Stimulated activated CD4-positive, alpha-beta T cell treated with anti-CD3 and anti-CD28 coated beads, Interleukin-15, amount 100 ng/mL, for 1 hour (primary cell): ENCODE data around the gene CPSF4.

ENCODE experiments used
- DNase-seq, 2 donors: peaks; one replicate each; pipeline ENCODE4 v3.0.0-alpha.2; 2020; ENCODE audit warnings: low read depth in 1 of 2, low spot score in 1 of 2

CPSF4 gene

DNA sequence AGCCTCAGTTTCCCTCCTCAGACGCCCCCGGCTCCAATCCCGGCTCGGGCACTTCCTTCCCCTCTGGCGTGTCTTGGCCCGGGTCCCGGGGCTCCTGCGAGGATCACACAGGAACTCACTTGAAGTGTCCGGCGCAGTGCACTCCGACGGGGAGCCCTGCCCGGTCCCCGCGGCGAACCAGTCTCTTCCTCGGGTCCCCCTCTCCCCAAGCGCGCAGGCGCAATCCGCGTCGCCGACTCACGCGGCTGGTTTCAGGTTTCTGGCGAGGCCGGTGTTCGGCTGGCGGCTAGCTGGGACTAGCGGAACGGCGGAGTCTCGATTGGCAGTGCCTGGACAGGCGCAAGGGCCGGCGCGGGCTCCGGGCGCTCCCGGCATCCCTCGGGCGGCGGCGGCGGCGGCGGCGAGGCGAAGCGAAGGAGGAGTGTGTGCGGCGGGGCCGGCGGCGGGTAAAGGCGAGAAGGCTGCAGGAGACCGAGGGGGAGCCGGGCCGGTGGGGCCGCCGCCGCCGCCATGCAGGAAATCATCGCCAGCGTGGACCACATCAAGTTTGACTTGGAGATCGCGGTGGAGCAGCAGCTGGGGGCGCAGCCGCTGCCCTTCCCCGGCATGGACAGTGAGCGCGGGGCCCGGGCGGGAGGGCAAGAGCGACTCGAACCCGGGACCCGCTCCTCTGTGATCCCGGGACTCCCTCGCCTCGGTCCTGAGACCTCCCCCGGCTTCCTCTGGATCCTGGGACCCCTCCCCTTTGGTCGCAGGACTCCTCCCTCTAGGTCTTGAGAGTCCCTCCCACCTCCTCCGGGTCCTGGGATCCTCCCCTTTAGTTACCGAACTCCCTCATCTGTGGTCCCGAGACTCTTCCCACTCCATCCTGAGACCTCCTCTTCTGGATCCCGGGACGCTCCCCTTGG lies at the start of gene CPSF4, which contains the start of gene PTCD1:
Gene CPSF4, plus strand, starts transcription at position 371 of the 908 bp plus-strand sequence. Its CDS starts 140 bp downstream, at position 511.
Gene PTCD1, minus strand, starts transcription at position 226 of the 908 bp plus-strand sequence. CDS start 3,556 bp downstream, outside the sequence.
- DNase-seq: peak; percentile 82 to 88

DNA sequence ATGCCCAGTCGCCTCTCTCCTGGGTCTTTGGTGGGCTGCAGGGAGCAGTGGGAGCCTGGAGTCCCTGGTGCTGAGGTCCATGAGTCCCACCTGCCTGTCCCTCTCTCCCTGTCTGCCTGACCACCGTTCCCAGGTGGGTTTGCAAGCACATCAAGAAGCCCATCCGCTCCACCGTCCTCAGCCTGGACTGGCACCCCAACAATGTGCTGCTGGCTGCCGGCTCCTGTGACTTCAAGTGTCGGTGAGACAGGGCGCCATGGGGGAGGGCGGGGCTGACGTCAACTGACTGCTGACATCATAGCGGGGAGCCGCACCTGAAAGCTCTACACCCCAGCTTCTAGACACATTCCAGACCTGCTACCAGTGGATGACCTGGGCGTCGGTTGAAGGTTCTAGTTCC lies 49.0 kb upstream of the CPSF4 start:
- no peak for DNase-seq

DNA sequence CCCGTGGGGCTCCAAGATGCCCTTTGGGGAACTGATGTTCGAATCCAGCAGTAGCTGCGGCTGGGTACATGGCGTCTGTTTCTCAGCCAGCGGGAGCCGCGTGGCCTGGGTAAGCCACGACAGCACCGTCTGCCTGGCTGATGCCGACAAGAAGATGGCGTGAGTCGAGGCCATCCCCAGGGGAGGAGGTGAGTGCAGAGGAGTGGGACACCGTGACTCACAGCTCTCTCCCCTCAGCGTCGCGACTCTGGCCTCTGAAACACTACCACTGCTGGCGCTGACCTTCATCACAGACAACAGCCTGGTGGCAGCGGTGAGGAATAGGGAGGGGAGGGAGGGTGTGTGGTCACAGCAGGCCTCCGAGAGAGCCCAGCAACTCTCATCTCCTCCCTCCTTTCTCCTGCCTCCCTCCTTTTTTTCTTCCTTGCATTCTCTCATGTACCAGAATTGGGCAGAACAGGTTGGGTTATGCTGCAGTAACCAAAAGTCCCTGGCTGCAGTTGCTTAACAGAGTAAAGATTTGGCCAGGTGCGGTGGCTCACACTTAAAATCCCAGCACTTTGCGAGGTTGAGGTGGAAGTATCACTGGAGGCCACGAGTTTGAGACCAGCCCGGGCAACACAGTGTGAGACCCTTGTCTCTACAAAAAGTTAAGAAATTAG lies 47.7 kb upstream of the CPSF4 start:
- no peak for DNase-seq

DNA sequence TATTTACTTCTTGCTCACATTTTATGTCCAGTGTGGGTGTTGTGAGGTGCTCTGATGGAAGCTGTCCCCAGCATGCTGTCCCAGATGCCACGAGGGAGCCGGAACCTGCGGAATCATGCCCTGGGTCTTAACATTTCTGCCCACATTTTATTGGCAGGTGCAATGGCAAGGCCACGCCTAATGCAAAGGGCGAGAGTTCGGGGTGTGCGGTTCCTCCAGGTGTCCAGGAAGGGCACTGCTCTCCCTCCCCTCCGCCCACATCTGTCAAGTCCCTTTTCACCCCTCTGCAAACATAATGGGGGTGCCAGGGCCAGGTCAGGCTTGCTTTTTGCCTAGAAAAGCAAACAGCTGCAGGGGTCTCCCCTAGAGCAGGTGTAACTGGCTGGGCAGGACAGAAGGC lies 46.7 kb upstream of the CPSF4 start:
- no peak for DNase-seq

DNA sequence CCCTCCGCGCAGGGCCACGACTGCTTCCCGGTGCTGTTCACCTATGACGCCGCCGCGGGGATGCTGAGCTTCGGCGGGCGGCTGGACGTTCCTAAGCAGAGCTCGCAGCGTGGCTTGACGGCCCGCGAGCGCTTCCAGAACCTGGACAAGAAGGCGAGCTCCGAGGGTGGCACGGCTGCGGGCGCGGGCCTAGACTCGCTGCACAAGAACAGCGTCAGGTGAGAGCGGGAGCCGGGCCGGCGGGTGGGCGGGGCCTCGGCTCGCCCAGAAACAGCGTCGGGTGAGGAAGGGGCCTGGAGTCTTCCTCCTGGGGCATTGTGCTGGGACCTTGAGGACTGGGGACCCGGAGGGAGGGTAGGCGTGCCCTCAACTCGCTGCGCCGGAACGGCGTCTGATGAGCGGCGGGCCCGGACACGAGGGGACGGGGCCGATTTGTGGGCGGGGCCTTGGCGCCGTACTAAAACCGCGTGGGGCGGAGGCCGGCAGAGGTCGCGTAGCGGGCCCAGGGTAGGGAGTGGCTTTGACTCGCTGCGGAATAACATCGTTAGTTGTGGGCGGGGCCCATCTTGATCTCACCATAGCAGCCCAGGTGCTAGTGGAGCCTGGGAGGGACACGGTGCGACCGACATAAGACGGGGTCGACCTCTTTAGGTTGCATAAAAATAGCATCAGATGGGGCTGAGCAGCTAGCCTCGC lies 45.9 kb upstream of the CPSF4 start:
- peak; percentile 59 to 63 for DNase-seq

DNA sequence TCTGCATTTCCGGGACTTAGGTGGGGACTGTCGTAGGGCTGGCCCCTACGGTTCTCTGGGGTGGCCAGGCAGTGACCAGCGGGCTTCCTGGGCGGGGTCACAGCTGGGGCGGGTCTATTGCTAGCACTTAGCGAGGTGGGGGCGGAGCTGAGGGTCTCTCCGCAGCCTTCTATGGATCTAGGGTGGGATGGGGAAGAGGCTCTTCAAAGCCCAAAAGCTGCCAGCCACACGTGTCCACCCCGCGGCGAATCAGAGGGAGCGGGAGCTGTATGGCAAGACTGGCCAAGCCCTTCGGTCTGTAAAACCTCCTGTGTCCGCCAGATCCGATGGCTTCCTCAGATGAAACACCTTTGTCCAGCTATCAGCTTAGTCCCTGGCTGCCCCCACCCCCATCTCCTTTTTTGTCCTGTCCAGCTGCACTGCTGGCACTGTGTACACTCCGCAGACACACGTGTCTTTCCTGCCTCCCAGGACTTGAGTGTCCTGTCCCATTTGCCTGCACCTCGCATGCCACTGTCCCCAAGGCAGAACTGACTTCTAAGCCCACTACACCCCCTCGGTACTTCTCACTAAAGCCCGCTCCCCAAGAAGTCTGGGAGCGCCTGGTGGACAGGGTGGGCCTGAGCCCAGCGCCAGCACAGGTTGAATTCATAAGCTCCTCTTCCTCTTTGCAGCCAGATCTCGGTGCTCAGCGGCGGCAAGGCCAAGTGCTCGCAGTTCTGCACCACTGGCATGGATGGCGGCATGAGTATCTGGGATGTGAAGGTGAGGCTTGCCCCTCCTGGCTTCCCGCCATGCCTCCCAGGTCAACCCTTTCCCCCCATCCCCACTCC lies 45.2 kb upstream of the CPSF4 start:
- DNase-seq: no peak

DNA sequence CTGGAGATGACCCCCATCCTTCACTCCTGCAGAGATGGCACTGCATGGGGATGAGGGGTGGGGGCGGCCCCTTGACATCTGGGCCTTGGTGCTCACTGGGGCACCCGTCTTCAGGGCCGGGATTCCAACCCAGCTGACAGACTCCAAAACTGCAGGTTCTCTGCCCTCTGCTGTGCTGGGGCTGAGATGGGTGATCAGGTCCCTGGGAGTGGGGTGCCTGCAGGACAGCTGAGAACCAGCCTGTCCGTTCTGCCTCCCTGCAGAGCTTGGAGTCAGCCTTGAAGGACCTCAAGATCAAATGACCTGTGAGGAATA lies 44.6 kb upstream of the CPSF4 start:
- no peak for DNase-seq

DNA sequence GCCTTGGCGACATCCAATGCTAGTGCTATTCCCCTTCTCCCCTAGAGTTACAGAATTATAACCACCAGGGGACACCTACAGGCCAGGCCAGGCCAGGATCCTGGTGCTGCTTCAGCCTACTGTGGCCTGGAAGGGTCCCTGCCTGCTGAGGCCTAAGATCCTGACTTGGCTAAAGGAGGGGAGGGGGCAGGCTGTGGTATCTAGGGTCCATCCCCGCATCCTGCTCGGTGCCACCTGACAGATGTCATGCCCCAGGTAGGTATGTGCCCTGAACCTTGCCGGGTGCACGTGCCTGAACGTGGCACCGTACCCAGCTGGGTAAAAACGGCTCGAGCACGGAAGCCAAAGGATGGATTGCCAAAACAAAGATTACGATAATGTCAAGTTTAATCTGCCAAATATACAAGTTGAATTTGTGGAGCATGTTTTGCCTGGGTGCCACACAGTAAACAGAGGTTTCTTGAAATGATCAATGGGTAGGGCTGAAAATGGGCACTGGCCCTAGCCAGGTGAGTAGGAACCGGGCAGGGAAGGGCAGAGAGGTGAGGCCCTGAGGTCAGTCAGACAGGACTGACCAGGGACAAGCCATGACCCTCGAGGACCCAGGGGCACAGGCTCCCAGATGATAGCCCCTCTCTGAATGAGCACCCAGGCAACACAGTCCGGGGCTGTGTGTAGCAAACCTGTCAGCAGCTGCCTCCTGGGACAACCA lies 43.0 kb upstream of the CPSF4 start:
- no peak for DNase-seq

DNA sequence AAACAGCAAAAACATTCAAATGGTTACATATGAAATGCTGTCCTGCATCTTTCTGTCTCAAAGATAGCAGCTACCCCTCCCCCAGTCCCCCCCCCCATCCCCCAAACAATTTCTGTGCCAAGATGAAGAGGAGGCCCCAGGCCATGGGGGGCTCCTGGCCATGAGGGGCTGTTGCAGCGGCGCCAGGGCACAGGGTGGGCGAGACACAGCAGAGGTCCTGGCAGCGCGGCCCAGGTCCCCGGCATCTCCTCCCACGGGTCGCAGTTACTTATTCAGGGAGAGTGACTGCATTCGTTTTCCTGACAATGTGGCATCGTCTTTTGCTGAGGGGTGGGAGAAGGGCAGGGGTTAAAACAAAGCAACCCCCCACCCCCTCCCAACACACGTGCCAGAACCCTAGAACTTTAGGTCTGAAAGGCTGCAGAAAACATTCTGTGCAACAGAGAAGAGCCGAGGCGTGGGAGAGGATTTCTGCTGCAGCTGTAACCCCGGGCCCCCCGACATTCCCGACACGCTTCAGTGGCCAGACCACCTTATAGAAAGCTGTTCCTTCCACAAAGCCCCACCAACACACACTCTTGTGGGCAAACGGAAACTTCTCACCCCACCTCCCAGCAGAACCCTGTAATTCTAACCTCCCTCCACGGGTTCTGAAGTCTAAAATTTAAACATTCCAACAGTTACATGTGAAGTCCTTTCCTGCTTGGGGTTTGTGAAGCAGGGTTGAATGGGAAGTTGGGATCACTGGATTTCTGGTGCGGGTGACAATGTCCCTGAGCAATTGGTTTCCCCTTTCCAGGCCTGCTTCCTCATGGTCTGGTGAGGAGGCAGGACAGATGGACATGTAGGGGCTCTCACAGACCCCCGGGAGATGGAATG lies 42.1 kb upstream of the CPSF4 start:
- DNase-seq: no peak

DNA sequence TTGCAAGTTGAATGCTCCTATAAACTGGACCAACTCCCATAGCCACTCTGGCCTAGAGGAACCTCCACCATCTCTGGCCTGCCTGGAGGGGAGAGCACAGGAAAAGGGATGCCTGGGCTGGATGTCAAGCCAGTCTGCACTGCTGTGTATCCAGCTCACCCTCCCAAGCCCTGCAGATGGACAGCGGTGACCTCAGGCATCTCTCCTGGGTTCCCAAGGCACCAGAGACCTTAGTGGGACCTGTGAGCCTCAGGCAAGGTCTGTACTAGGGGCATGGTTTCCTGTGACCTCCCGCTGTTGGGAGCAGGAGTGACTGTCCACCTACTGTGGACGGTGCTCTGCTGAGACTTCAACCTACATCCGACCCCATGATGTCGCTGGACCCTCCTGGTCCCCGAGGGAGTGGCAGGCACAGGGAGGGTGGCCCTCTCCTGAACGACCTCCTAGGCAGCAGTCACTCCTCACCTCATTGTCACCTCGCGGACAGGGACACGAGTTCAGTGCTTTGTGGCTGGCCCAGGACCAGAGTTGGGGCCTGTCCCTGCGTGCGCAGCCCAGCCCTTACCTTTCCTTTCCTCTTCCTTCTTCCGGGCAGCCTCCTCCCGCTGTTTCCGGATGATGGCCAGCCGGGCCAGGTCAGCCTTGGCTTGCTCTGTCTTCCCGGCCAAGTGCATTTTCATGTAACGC lies 41.3 kb upstream of the CPSF4 start:
- no peak for DNase-seq

DNA sequence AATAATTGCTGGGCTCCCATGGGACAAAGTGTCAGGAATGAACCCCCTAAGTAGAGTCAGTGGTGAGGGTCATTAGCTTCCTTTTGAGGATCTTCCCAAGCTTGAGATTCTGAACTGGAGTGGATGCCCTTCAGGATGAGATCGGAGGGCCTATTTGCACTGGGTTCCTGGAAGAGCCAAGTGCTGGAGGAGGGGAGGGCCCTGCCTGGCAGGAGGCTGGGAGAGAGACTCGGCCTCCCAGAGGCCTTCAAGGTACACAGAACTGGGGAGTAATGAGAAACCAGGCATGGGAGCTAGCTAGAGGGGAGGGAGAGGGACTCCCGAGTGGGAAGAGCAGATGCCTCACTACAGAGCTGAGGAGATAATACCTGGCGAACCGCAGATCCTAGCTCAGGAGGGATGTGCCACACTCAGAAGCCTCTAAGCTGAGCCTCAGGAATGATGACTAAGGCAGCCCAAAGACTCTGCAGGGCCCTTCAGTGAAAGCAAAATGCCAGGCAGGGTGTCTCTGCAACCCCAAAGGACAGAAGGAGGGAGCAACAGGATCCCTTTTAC lies 39.8 kb upstream of the CPSF4 start:
- no peak for DNase-seq

DNA sequence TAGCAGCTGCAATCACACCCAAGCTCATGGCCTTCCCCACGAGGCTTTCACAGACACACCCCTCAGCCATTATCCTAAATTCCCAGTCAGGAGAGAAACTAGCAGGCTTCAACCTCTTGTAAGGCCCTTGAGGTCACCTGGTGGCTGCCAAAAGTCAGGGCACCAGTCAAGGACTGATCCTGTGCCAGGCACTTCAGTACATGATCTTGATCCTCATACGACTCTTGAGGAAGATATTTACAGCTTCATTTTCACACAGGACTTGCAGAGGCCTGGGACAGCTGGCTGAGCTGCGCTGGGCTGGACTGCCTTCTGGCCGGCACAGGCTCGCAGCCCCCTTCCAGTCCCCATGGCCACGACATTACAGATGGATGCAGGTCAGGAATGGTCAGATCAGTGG lies 39.1 kb upstream of the CPSF4 start:
- no peak for DNase-seq

DNA sequence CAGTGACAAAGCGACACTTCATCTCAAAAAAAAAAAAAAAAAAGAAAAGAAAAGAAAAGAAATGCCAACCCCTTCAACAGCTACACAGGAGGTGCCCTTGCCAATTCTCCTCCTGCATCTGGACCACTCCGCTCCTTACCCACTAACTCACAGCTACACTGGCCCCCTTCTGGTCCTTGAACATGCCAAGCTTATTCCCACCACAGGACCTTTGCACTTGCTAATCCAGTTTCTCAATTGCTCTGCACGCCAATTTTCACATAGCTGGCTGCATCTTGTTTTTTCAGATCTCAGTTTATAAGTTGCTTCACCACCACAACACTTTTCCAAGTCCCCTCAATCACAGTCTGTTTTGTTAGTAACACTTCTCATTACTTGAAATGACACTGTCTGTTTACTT lies 35.9 kb upstream of the CPSF4 start:
- DNase-seq: no peak

DNA sequence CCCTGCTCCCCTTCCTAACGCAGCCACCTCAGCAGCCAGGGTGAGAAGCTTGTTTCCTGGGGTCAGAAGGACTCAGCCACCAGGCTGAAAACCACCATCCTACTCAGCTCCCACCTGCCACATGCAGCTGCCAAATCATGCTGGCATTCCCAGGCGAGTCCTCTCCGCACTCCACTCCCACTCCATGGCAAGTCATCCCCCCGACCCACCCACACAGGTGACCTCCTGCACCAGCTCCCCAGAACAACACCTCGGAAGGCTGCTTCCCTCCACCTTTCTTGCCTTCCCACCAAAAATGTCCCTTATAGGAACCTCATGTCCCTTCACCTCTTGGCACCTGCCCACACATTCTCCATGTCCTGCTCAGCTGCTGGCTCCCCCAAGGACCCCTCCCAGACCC lies 35.0 kb upstream of the CPSF4 start:
- DNase-seq: no peak

DNA sequence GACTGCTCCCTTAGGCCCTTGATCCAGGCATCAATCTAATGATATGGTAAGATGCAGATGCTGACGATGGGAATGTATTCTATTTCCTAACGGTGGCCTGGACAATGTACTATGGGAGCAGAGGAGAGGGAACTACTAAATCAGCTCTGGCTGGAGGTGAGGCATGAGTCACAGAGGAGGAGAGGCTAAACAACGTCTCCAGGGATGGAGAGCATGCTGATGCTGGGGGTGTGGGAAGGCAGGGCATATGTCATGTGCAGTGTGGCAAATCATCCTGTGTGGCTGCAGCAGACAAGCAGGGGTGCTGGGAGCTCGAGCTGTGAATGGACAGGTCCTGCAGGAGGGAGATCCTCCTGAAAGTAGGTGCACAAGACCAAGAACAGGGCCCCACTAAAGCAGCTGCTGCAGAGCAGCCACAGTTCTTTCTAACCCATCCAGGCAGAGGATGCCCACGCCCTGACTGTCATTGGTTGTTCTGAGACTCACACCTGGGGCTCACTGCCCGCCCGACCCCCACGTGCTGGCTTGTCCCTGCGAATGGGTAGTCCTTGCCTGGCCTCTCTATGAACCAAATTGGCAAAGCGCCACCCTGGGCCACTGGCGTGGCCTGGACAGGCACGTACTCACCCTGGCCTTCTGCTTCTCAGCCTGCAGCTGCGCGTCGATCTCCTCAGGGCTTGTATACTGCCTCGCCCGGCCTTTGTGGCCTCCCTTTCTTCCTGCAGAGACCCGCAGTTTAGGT lies 34.3 kb upstream of the CPSF4 start:
- no peak for DNase-seq

DNA sequence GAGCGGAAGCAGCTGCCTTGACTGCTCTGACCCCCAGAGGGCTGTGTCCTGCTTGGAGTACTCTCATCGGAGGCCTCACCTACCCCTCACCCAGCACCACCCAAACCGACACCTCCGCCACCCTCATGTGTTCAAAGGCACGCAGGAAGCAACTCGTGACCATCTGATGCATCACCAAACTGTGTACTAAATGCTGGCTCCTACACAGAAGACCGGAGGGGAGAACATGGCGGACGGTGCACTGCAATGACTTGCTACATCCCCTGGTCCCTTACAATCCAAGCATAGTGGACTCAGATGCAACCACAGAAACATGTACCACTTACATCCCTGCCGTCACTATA lies 33.8 kb upstream of the CPSF4 start:
- no peak for DNase-seq

DNA sequence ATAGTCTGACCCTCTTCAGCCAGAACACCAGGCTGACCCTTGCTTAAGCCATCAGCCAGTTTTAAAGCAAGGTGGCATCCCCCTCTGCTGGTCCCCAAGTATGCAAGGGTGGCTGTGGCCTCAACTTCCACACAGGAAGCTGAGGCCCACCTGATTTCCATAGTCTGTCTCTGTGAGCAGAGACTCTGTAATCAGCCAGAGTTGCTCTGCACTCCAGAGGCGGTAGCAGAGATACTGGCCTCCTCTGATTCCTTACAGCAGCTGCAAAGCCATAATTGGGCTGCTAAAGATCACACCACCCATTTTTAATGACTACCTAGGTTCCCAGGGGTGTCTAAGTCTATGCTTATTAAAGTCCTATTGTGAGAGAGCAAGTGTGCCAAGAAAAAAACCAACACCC lies 32.2 kb upstream of the CPSF4 start:
- no peak for DNase-seq

DNA sequence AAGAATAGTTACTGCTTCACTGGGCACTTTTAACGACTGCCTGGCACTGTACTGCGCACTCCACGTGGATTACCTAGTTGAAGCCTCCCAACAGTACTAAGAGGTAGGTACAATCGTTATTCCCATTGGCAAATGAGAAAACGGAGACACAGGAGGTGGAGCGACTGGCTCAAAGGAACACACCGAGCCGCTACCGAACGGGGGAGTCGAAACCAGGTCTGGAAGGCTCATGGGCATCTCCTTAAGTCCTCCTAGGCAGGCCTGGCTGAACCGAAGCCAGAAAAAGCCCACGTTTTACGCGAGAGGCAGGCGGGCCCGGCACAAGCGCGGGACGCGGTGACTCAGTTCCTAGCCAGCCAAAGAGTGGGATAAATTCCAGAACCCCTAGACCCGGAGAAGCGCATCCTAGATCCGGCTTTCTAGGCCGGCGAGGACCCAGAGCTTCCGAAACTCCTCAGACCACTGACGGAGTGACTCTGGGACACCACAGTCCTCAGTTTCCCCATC lies 30.8 kb upstream of the CPSF4 start:
- peak in 1 of 2 donors; percentile 20 for DNase-seq
